Panc1 (cell line): ENCODE results near the gene GPC3.

Source experiments
- POLR2AphosphoS5 ChIP-seq: IDR thresholded peaks from 2 replicates; pipeline ENCODE4 v1.6.1; 2012; ENCODE audit warnings: mild to moderate bottlenecking, low read depth, low read length, moderate library complexity
- TF ChIP-seq, protein P1 (sequence below): fragments of 450-650 bp; IDR thresholded peaks from 2 replicates; pipeline ENCODE4 v1.5.1; 2017; ENCODE audit warnings: mild to moderate bottlenecking

DNA sequence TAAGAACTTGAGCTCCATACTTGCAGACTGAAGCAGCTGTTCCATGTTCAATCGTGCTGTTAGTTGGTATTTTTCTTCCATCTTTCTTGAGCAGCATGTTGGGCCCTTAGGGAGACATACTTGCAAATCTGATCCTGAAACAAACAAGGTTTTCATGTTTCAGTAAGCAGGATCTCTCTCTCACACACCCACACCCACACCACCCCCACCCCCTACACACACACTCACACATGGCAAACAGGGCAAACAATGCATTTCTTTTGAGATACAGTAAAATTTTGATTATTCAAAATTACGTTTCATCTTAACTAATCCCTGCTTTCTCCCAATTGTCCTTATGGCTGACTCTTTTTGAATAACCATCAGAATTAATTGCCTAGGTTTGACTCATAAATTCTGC lies 32.3 kb downstream of the GPC3 start:
- TF ChIP-seq, protein P1, sequence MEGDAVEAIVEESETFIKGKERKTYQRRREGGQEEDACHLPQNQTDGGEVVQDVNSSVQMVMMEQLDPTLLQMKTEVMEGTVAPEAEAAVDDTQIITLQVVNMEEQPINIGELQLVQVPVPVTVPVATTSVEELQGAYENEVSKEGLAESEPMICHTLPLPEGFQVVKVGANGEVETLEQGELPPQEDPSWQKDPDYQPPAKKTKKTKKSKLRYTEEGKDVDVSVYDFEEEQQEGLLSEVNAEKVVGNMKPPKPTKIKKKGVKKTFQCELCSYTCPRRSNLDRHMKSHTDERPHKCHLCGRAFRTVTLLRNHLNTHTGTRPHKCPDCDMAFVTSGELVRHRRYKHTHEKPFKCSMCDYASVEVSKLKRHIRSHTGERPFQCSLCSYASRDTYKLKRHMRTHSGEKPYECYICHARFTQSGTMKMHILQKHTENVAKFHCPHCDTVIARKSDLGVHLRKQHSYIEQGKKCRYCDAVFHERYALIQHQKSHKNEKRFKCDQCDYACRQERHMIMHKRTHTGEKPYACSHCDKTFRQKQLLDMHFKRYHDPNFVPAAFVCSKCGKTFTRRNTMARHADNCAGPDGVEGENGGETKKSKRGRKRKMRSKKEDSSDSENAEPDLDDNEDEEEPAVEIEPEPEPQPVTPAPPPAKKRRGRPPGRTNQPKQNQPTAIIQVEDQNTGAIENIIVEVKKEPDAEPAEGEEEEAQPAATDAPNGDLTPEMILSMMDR: no peak
- TF ChIP-seq POLR2AphosphoS5: no peak
